H7 (cell line): ENCODE results near the gene CANX. TPM values are rescaled to one million over a fixed set of nuclear protein-coding genes. Genes with fewer than 3 reads are reported as not detected.
"Not testable (repeated sequence)": the region's sequence is repeated elsewhere in the genome, so short reads cannot be mapped to it uniquely, and the experiment has no call there.

Source experiments
- DNase-seq: peaks from one replicate; pipeline ENCODE4 v3.0.0; 2012
- H3K27me3 ChIP-seq: 2 replicates; pipeline ENCODE4 v1.6.0; 2011; ENCODE audit warnings: mild to moderate bottlenecking, low read length; ENCODE audit not compliant: control insufficient read depth, insufficient read depth
- H3K36me3 ChIP-seq: replicated peaks from 2 replicates; pipeline ENCODE4 v1.5.1; 2011; ENCODE audit warnings: low read length; ENCODE audit not compliant: control insufficient read depth, insufficient read depth
- H3K4me3 ChIP-seq: 2 replicates; pipeline ENCODE4 v1.5.1; 2011; ENCODE audit warnings: low read depth, mild to moderate bottlenecking, control low read depth, low read length, moderate library complexity; ENCODE audit not compliant: insufficient read depth
- total RNA-seq: library from RNA; depleted of rRNA; stranded (reverse); fragments of >200 nt; shearing (Covaris generic); gene quantifications from 2 replicates; pipeline ENCODE4 v1.2.3, GENCODE V29; 2014

CANX gene
- total RNA-seq, 1 experiment from 2014 or later, result 263 TPM

- DNase-seq, result no peak
- Histone ChIP-seq H3K36me3 (no peaks in the 10 kb centered on the region; the same call in 1 of the 2 replicates), H3K27me3 (no peaks in the 10 kb centered on the region; the same call in 1 of the 2 replicates), H3K4me3 (no peak within 1 kb of the TSS)
Measured at GRCh38 chr5:179680780-179681401, 17.9 kb upstream of the CANX start, which contains the start of gene CBY3. CBY3 (minus strand) TSS chr5:179681034; CDS start chr5:179680918, 116 bp downstream.

- not testable (repeated sequence) for H3K27me3 ChIP-seq, H3K36me3 ChIP-seq, H3K4me3 ChIP-seq, DNase-seq
Measured at GRCh38 chr5:179689212-179689611, 9.6 kb upstream of the CANX start.

GRCh38 chr5:179694561-179694960 is 4.2 kb upstream of the CANX start:
- H3K27me3 ChIP-seq, result no peaks in the 10 kb centered on the region
- no peak overlapping the region for H3K4me3 ChIP-seq
- DNase-seq, result no peak
- no peaks in the 10 kb centered on the region for H3K36me3 ChIP-seq

GRCh38 chr5:179696603-179697002 is 2.2 kb upstream of the CANX start:
- Histone ChIP-seq H3K27me3 (no peaks in the 10 kb centered on the region), H3K4me3 (no peak overlapping the region), H3K36me3 (no peaks in the 10 kb centered on the region; the same call in 1 of the 2 replicates)
- no peak for DNase-seq

GRCh38 chr5:179697108-179697507 is 1.7 kb upstream of the CANX start:
- Histone ChIP-seq H3K27me3 (no peaks in the 10 kb centered on the region), H3K4me3 (no peak overlapping the region), H3K36me3 (no peaks in the 10 kb centered on the region; the same call in none of the 2 replicates)
- DNase-seq, result no peak

GRCh38 chr5:179697543-179697942 is 1.2 kb upstream of the CANX start:
- DNase-seq, H3K27me3 ChIP-seq, H3K4me3 ChIP-seq, H3K36me3 ChIP-seq: not testable (repeated sequence)

GRCh38 chr5:179697993-179698934 is 503 bp upstream of the CANX start:
- H3K36me3 ChIP-seq, result peaks cover 3% of the 10 kb centered on the region
- DNase-seq, result peak; percentile 100

GRCh38 chr5:179699616-179700237 is 960 bp downstream of the CANX start:
- Histone ChIP-seq H3K4me3 (peak overlapping the region; percentile 96), H3K27me3 (no peaks in the 10 kb centered on the region), H3K36me3 (peaks cover 3% of the 10 kb centered on the region)
- peak; percentile 34 for DNase-seq

More at GRCh38 chr5:179697993-179698934, 503 bp upstream of the CANX start:
- Histone ChIP-seq H3K4me3 (peak overlapping the region; percentile 96), H3K27me3 (no peaks in the 10 kb centered on the region)

GRCh38 chr5:179700401-179700918 is 1.7 kb downstream of the CANX start:
- DNase-seq, result peak; percentile 37
- no peaks in the 10 kb centered on the region for H3K27me3 ChIP-seq

GRCh38 chr5:179716286-179716685 is 17.5 kb downstream of the CANX start:
- DNase-seq, result no peak
- H3K36me3 ChIP-seq, result peaks cover 47% of the 10 kb centered on the region
- no peak overlapping the region for H3K4me3 ChIP-seq
- H3K27me3 ChIP-seq, result no peaks in the 10 kb centered on the region

More at GRCh38 chr5:179700401-179700918, 1.7 kb downstream of the CANX start:
- no peak overlapping the region for H3K4me3 ChIP-seq
- H3K36me3 ChIP-seq, result peaks cover 3% of the 10 kb centered on the region

GRCh38 chr5:179720222-179720621 is 21.5 kb downstream of the CANX start:
- no peak overlapping the region for H3K4me3 ChIP-seq
- DNase-seq, result no peak
- H3K36me3 ChIP-seq, result peaks cover 67% of the 10 kb centered on the region
- H3K27me3 ChIP-seq, result no peaks in the 10 kb centered on the region

GRCh38 chr5:179724163-179724562 is 25.4 kb downstream of the CANX start:
- H3K27me3 ChIP-seq, result no peaks in the 10 kb centered on the region
- H3K36me3 ChIP-seq, result peaks cover 73% of the 10 kb centered on the region
- DNase-seq, result no peak
- H3K4me3 ChIP-seq, result no peak overlapping the region

GRCh38 chr5:179727106-179727505 is 28.3 kb downstream of the CANX start:
- no peak for DNase-seq
- H3K4me3 ChIP-seq, result no peak overlapping the region
- no peaks in the 10 kb centered on the region for H3K27me3 ChIP-seq
- H3K36me3 ChIP-seq, result peaks cover 54% of the 10 kb centered on the region

- DNase-seq, result no peak
- H3K36me3 ChIP-seq, result peaks cover 36% of the 10 kb centered on the region
- no peak overlapping the region for H3K4me3 ChIP-seq
- no peaks in the 10 kb centered on the region for H3K27me3 ChIP-seq
Measured at GRCh38 chr5:179729303-179729702, 30.5 kb downstream of the CANX start.
